ENCODE data around the gene STARD3NL.
"Not testable (repeated sequence)": the region's sequence is repeated elsewhere in the genome, so short reads cannot be mapped to it uniquely, and the experiment has no call there.

Gene STARD3NL

DNA sequence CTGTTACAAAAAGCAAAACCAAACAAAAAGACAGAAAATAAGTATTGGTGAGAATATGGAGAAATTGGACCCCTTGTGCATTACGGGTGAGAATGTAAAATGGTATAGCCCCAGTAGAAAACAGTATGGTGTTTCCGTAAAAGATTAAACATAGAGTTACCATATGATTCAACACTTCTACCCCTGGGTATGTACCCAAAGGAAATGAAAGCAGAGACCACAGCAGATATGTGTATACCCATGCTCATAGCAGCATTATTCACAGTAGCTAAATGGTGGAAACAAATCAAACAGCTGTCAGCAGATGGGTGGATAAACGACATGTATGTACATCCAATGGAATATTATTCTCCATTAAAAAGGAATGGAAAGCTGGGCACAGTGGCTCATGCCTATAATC is 42.4 kb downstream of the STARD3NL start:
- DNase-seq (ENCODE audit: insufficient read length, low spot score) (no peak), FAIRE-seq (no peak)

DNA sequence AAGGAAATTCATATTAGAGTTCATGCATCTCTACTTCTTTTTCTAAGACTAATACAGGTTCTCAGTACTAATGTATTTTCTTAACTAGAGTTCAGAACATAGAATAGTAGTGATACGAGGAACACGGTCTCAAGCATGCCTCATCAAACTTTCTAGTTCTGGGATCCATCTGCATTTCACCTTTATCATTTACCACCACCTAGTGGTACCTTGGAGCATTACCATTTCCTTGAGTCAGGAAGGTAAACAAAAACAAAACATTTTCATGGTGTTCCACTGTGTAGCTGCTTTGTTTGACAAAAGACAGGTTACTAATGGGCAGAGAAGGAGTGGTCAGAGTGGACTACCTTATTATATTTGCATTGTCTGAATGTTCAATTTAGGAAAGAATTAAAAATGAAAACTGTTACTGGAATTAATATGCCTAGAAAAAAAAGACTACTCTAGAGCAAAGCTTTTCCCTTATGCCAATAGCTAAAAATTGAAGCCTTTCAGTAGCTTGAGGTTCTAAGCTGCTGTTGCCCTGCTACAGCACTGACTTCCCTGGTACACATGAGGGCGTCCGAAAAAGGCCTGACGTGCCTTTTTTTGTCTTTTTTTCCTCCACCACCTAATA is 44.5 kb downstream of the STARD3NL start:
- DNase-seq (ENCODE audit: insufficient read length, low spot score), result peak; percentile 37
- peak; percentile 74 for FAIRE-seq

DNA sequence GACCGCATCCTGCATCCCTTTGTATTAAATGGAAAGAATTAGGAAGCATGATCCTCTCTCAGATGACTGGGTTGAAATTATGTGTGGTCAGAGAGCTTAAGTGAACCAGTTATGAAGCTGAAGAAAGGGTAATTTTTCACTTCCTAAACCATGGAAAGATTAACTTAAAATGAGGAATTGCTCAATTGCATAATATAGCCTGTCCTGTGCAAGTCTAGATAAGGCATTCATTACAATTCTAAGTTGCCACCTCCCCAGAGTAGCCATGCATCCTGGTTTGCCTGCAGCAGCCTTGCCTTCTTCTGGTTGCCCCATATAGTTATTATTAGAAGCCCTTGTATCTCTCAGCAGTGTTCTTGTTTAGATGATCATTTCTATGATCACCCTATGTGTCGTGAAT is 45.3 kb downstream of the STARD3NL start:
- no peak for DNase-seq (ENCODE audit: insufficient read length, low spot score)
- FAIRE-seq, result no peak

DNA sequence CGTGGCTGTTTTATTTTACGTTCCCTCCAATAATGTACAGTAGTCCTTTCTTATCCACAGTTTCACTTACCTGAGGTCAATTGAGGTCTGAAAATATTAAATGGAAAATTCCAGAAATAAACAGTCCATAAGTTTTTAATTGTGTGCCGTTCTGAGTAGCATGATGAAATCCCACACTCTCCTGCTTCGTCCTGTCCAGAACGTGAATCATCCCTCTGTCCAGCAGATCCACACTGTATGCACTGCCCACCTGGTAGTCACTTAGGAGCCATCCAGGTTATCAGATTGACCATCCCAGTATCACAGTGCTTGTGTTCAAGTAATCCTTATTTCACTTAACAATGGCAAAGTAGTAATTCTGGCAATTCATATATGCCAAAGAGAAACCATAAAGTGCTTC is 46.3 kb downstream of the STARD3NL start:
- DNase-seq (ENCODE audit: insufficient read length, low spot score), result no peak
- no peak for FAIRE-seq

DNA sequence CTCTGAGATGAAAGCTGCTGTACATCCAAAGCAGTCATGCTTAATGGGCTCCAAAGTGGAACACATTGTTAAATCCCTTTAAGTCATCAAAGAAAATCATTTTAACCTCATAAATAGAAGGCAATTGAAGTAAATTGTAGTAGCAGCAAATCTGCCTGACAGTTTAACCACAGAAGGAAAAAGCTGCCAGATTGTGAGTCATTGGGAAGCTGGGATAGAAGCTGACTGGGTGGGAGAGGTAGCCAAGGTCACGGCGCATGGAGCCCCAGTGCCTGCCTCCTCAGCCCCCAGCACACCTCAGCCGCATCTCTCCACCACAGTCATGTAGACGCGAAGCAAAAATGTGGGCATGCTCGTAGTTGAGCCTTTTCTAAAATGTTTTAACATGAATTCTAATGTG is 51.3 kb downstream of the STARD3NL start:
- FAIRE-seq (no peak), DNase-seq (ENCODE audit: insufficient read length, low spot score) (no peak)

DNA sequence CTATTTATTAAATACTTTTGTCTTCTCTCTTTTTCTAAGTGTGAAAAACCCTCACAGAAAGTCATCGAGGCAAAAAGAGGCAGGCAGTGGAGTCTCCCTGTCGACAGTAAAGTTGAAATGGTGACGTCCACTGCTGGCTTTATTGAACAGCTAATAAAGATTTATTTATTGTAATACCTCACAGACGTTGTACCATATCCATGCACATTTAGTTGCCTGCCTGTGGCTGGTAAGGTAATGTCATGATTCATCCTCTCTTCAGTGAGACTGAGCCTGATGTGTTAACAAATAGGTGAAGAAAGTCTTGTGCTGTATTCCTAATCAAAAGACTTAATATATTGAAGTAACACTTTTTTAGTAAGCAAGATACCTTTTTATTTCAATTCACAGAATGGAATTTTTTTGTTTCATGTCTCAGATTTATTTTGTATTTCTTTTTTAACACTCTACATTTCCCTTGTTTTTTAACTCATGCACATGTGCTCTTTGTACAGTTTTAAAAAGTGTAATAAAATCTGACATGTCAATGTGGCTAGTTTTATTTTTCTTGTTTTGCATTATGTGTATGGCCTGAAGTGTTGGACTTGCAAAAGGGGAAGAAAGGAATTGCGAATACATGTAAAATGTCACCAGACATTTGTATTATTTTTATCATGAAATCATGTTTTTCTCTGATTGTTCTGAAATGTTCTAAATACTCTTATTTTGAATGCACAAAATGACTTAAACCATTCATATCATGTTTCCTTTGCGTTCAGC is 52.0 kb downstream of the STARD3NL start:
- no peak for DNase-seq (ENCODE audit: insufficient read length, low spot score)
- FAIRE-seq, result no peak

DNA sequence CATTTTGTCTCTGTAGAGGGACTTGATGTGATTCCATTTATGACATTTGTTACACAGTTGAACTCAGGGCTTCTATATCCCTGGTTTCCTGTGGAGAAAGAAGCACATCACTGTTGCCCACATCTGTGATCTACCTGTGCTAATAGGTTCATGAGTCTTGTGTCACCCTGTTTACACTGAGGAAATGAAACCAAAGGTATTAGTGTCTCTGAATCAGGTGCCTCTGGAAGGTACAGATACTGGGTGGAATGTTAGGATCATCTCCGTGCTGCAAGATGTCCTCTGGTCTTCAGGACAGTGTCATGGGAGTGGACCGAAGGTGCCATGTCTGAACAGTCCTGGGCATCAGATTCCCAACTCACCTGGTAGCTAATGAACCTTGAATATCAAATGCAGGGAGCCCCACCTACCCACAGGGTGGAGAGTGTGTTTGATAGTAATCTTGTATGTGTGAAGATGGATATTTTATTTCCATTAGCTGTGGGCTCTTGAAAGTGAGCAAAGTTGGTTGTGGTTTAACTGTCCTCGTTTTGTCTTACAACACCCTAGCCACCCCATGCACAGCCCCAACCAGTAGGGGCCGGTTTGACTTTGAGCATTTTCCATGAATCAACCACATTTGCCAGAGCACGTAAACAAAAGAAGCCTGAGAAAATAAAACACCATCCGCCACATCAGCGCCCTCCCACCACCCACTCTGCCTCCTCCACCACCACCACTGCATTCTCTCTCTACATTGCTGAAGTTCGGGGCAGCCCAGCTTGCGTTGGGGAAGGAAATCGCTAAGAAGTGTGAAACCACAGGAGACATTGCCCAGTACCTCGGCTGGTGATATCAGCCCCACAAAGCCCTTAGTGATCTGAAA is 54.7 kb downstream of the STARD3NL start:
- DNase-seq (ENCODE audit: insufficient read length, low spot score), result no peak
- FAIRE-seq, result no peak

DNA sequence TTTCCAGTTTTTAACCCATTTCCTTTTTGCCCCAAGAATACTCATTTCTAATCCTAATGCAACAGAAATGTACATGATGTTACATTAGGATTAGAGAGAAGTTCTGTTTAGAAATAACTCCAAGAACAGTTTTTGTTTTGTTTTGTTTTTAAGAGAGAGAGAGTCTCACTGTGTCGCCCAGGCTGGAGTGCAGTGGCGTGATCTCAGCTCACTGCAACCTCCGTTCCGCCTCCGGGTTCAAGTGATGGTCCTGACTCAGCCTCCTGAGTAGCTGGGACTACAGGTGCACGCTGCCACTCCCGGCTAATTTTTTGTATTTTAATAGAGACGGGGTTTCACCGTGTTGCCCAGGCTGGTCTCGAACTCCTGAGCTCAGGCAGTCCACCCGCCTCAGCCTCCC is 56.7 kb downstream of the STARD3NL start:
- not testable (repeated sequence) for FAIRE-seq; DNase-seq (ENCODE audit: insufficient read length, low spot score)

DNA sequence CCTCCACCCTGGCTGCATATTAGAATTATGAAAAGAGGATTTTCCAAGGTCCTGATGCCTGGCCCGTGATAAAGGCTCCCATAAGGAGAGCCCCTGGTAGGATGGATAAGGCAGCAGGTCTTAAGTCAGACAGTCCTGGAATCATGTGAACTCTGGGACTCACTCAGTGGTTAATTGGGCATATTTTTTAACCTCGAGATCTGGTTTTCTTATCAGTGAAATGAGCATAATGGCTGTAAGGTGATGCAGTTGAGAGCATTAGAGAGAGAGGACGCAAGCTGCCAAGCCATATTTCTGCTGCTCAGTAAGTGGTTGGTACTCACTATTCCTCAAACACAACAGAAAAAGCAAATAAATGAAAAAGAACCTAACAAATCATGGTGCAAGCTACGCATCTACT is 57.6 kb downstream of the STARD3NL start:
- no peak for FAIRE-seq
- no peak for DNase-seq (ENCODE audit: insufficient read length, low spot score)

DNA sequence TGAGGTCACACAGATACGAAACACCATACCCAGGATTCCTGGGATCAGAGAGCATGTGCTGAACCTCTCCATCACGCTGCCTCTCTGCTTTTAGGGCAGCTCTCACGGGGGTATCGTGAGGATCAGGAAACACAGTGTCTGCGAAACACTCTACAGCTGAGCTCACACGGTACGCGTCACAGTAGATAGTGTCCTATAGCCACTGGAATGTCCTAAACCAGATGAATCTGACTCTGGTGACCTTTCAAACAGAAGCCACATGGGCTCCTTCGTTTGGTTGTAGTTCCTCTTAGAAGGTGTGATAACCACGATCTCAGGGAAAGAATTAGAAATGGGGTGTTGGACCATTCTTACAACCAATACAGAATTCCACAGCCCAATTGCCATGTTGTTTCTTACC is 61.1 kb downstream of the STARD3NL start:
- not testable (repeated sequence) for FAIRE-seq; DNase-seq (ENCODE audit: insufficient read length, low spot score)

DNA sequence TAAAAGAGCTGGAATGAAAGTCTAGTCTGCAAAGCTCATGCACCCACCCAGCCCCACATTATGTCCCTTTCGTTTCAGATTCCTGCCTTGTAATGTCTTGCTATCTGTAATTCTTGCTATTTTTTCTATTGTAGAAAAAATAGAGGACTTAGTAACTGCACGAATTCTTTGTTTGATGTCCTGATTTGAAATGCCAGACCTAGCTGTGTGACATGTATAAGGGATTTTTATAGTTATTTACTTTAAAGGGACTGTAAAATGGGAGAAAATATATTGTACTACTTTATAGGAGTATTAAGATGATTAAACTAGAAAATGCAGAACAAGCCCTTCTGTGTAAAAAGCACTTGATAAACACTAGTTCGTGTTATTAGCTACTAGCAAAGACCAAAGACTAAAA is 63.0 kb downstream of the STARD3NL start:
- DNase-seq (ENCODE audit: insufficient read length, low spot score), result no peak
- no peak for FAIRE-seq

DNA sequence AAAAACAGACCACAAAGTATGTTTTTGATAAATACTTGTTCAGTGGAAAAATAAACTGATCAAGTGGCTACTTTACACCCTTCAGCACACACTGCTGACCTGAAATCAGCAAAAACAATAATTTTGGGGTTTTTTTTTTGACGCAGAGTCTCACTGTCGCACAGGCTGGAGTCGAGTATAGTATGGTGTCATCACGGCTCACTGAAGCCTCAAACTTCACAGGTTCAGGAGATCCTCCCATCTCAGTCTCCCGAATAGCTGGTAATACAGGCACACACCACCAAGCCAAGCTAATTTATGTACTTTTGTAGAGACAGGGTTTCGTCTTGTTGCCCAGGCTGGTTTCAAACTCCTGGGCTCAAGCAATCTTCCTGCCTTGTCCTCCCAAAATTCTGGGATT is 64.8 kb downstream of the STARD3NL start:
- FAIRE-seq (no peak), DNase-seq (ENCODE audit: insufficient read length, low spot score) (no peak)

DNA sequence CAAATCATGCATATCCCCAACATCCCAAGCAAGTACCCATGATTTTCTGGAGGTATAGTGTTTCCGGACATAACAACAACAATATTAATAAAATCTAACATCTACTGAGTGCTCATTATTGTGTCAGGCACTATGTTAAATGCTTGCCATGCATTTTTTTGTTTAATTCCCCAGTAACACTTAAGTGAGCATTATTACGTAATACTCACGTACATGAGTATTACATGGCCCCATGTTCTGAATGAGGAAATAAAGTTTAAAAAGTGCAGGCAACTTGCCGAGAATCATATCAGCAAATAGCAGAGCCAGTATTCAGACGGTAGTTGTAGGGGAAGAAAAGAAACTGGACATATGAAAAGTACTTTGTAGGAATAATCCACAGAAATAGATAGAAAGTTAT is 65.3 kb downstream of the STARD3NL start:
- not testable (repeated sequence) for DNase-seq (ENCODE audit: insufficient read length, low spot score); FAIRE-seq

DNA sequence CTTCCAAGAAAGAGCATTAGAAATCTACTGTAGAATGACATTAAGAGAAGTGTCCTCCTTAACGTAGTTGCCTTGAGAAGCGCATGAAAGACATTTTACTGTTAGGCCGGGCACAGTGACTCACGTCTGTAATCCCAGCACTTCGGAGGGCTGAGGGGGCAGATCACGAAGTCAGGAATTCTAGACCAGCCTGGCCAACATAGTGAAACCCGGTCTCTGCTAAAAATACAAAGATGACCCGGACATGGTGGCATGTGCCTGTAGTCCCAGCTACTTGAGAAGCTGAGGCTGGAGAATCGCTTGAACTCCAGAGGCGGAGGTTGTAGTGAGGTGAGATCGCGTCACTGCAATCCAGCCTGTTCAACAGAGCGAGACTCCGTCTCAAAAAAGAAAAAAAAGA is 66.5 kb downstream of the STARD3NL start:
- DNase-seq (ENCODE audit: insufficient read length, low spot score) (no peak), FAIRE-seq (no peak)

DNA sequence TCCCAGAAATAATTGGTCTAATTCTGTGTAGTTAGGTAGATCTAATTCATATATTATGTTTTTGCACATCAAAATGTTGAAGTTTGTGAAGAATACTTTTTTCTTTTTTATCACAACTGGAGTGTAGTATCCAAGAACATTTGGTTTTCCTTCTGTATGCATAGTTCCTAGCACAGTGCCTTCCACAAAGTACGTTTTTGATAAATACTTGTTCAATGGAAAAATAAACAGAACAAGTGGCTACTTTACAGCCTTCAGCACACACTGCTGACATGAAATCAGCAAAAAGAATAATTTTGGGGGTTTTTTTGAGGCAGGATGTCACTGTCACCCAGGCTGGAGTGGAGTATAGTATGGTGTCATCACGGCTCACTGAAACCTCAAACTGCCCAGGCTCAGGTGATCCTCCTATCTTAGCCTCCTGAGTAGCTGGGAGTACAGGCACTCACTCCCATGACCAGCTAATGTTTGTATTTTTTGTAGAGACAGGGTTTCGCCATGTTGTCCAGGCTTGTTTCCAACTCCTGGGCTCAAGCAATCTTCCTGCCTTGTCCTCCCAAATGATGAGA is 67.4 kb downstream of the STARD3NL start:
- FAIRE-seq, result no peak
- DNase-seq (ENCODE audit: insufficient read length, low spot score), result no peak

DNA sequence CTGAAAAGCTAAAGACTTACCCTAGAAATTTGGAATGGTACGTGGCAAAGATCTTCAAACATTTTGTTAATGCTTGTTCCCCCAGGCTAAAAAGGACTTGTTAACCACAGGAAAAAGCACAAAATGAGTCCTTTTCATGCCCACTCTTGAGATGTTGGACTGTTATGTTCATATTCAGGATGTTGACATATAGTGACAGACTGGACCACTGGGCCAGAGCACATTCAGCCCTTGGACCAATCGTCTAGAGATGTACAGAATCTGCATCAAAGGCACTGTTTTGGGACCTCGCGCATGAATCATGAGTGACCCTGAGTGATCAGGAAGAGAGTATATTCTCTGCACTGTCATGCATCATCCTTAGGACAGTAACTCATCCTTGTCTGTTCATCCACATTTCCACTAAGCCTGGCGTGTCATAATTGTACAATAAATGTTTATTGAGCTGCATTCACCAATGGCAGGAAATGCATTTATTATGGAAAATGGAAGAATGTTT is 70.1 kb downstream of the STARD3NL start:
- DNase-seq (ENCODE audit: insufficient read length, low spot score), result no peak
- FAIRE-seq, result no peak

DNA sequence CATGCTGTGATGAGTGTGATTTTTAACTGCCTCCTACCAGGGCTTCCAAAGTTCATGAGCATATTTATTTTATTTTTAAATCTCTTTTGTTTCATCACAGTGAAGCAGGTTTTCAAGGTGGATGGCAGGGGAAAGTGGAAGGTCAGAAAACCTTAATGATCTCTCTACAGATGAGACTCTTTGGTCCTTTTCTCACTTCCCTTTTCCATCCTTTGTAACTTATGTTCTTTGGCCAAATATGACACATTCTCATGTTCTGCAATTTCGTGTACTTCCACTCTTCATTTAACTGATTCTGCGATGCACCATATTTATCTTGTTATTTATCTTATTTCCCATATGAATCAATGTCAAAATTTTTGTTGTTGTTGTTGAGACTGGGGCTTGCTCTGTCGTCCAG is 71.8 kb downstream of the STARD3NL start:
- not testable (repeated sequence) for FAIRE-seq; DNase-seq (ENCODE audit: insufficient read length, low spot score)

DNA sequence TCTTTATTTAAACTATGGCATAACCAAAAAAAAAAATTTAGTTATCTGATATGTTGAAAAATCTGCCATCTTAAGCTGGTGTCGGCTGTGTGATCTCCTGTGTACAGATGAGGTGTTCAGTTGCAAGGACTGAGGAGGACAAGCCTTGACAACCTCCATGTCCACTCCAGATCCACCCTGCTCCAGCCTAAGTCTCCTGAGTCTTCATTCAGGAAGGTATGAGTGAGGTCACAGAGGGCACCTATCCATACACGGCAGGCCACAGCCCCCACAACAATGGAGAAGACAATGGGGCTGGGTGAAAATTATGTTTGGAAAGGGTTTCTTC is 79.3 kb downstream of the STARD3NL start:
- FAIRE-seq (no peak), DNase-seq (ENCODE audit: insufficient read length, low spot score) (no peak)

DNA sequence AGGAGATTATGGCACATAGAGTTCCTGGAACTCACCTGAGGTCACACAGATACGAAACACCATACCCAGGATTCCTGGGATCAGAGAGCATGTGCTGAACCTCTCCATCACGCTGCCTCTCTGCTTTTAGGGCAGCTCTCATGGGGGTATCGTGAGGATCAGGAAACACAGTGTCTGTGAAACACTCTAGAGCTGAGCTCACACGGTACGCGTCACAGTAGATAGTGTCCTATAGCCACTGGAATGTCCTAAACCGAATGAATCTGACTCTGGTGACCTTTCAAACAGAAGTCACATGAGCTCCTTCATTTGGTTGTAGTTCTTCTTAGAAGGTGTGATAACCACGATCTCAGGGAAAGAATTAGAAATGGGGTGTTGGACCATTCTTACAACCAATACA is 81.1 kb downstream of the STARD3NL start:
- not testable (repeated sequence) for DNase-seq (ENCODE audit: insufficient read length, low spot score); FAIRE-seq

DNA sequence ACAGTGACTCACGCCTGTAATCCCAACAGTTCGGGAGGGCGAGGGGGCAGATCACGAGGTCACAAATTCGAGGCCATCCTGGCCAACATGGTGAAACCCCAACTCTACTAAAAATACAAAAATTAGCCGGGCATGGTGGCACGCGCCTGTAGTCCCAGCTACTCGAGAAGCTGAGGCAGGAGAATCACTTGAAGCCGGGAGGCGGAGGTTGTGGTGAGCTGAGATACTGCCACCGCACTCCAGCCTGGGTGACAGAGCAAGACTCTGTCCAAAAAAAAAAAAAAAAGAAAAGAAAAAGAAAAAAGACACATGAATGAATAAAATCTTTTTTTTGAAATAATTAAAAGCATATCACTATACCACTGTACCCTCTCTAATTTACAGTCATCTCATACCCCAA is 83.6 kb downstream of the STARD3NL start:
- not testable (repeated sequence) for FAIRE-seq; DNase-seq (ENCODE audit: insufficient read length, low spot score)

DNA sequence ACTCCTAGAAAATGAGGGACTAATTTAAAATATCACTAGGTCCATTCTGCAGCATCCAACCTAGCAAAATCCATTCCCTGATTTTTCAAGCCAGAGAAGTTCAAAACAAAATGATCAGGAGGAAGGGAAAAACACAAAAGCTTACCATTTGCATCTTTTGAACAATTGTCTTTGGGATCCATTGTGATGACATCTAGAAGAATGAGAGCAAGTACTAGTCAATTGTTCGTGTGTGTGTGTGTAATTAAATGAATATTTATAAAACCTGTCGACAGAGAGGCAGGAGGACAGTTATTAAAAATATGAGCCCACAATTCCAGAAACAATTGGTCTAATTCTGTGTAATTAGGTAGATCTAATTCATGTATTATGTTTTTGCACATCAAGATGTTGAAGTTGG is 84.0 kb downstream of the STARD3NL start:
- FAIRE-seq, result not testable (repeated sequence)

More for the DNA sequence above, 84.0 kb downstream of the STARD3NL start:
- not testable (repeated sequence) for DNase-seq (ENCODE audit: insufficient read length, low spot score)
